Superior temporal gyrus (tissue), 1 donor: Measurements from ENCODE around the gene ENTPD2.

ENCODE experiments used
- DNase-seq: peaks from one replicate; pipeline ENCODE4 v3.0.0-alpha.2; 2016; ENCODE audit errors: extremely low spot score

ENTPD2 gene

DNA sequence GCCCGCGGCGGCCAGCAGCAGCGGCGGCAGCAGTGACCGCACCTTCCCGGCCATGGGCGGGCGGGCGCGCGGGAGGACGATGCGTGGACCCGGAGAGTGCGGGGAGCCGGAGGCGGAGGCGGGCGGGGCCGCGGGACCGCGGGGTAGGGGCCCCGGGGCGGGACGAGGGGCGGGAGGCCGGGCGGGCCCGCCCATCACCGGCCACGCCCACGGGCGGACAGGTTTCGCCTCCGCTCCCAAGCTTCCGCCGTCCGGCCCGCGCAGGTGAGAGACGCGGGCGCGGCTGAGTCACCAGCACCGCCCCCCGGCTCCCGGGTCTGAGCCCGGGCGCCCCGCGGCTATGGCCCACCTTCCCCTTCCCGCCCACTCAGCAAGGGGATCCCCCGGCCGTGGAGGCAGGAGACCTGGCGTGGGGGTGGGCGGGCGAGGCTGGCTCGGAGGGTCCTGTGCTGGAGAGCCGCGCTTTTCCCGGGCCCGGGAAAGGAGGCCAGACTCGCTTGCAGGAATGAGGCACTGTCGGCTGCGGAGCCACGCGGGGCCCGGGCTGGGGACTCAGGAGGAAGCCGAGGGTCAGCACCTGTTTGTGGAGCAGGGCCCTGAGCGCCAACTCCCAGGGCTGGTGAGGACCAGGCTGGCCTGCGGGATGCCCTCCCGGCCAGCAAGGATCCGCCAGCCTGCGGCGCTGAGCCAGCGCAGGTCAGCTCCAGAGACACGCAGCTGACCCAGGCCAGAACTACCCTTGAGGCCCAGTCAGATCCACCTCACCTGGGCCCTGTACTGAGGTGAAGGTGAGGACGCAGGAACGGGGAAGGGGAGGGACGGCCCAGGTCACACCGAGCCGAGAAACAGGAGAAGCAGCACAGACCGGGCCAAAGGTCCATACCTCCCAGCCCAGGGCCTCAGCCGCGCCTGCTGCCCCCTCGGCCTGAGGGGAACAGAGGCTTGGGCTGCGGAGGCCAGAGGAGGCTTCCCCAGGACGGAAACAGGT, at the start of gene ENTPD2:
Gene ENTPD2 (minus strand): TSS at position 118 of the 988 bp plus-strand sequence. CDS start 64 bp downstream, at position 54.
- DNase-seq: no peak

DNA sequence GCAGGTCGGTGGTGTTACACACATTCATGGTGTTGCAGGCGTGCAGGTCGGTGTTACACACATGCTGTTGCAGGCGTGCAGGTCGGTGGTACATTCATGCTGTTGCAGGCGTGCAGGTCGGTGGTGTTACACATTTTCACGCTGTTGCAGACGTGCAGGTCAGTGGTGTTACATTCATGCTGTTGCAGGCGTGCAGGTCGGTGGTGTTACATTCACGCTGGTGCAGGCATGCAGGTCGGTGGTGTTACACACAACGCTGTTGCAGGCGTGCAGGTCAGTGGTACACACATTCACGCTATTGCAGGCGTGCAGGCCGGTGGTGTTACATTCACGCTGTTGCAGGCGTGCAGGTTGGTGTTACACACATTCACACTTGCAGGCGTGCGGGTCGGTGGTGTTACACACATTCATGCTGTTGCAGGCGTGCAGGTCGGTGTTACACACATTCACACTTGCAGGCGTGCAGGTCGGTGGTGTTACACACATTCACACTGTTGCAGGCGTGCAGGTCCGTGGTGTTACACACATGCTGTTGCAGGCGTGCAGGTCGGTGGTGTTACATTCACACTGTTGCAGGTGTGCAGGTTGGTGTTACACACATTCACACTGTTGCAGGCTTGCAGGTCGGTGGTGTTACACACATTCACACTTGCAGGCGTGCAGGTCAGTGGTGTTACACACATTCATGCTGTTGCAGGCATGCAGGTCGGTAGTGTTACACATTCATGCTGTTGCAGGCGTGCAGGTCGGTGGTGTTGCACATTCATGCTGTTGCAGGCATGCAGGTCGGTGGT, 49.5 kb upstream of the ENTPD2 start:
- no peak for DNase-seq

DNA sequence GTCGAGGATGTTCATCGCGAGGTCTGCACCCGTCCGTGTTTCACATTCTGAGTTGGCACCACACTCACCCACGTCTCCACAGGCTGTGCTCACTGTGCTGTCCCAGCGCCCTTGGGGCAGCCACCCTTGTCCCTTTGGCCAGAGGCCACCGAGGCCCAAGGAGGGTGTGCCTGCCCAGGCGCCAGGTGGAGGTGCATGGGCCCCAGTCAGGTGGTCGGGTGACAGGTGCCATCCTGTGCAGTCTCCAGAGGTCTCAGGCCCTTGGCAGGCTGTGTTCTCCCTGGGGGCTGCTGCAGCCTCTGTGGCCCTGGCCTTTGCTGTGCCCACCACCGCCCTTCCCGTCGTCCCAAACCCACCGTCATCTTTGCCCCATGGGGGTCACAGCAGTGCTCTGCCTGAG, 45.4 kb upstream of the ENTPD2 start:
- DNase-seq: no peak

DNA sequence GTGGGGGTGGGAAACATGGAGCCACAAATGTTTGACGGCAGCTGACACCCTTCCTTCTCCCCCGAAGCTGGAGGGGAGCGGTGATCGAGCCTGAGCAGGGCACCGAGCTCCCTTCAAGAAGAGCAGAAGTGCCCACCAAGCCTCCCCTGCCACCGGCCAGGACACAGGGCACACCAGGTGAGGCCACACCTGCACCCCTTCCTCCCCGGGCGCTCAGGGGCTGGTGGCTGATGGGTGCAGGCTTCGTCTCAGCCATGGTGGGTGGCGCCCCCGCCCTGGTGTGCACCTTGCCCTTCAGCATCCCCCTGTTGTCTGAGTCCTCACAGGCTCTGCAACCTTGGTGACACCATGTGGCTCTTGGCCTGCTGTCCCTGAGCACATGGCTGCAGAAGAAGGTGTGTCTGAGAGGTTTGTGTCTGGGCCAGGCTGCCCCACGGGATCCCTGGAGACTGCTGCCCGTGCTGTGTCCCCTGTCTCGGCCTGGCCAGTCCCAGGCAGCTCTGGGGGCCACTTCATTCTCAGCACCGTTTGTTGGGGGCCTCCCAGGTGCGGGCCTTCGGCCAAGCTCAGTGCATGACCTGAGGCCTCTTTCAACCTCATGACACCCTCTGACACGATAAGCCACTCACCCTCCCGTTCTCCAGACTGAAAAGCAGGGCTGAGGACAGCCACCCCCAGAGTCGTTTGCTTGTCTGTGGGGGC, 44.1 kb upstream of the ENTPD2 start:
- no peak for DNase-seq

DNA sequence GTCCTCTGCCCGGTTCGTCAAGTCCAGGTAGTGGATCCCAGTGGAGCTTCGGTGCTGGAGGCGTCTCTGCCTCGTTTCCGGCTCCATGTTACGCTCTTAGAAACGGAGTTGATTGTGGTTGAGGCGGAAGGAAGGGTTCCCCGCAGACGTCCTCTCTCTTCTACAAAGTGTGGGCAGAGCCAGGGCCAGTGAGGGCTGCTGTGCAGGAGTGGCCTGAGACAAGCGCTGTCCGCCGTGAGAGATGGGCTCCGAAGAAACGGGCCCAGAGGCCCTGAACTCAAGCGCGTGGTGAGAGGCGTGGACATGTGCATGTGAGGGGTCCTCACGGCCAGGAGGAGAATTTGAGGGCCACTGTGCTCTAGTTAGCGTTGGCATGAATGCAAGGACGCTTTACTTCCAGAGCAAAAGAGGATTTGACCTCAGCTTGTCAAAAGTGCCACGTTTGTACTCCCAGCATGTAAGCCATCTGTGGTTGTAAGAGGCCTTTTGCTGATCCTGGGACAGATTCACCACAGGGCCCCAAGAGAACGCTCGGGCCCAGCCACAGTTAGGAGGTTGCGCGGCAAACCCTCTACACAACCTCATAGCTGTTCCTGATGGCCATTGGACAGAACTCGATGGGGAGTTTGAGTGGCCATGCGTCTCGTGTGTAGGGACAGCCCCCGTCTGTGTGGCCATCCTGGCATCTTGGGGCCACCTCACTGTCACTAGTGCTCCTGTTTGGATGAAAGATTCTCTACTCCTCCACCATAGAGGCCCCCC, 43.1 kb upstream of the ENTPD2 start:
- DNase-seq: no peak

DNA sequence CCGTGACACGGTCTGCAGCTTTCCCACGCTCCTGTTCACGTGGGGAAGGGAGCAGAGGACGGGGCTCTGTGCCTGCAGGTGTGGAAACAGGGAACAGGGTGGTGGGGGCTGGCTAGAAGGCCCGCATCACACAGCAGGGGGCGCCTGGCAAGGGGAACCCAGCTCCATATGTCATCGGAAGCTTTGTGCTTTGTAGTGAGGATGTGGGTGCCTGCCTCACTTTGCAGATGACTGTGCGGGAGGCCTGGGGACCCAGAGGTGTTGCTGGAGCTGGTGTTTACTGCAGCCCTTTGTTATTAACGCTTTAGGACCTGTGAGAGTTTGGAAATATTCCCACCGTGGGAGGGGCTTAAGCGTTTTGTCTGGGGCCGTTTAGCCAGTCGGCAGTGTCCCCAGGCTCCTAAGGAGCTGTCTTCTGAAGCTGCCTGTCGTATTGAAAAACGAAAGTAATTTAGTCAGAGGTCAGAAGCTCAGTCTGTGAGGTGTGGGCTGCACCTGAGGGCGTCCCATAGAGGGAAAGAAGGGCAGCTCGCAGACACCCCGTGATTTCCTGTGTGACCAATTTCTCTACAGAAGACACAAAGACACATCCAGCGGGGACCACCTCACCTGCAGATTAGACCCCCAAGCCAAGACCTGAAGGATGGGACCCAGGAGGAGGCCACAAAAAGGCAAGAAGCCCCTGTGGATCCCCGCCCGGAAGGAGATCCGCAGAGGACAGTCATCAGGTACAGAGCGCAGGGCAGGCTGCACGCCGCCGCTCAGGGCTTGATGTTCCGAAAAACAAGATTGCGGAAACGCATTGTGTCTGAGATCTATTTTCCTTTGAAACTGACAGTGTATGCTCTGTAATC, 42.0 kb upstream of the ENTPD2 start:
- no peak for DNase-seq

DNA sequence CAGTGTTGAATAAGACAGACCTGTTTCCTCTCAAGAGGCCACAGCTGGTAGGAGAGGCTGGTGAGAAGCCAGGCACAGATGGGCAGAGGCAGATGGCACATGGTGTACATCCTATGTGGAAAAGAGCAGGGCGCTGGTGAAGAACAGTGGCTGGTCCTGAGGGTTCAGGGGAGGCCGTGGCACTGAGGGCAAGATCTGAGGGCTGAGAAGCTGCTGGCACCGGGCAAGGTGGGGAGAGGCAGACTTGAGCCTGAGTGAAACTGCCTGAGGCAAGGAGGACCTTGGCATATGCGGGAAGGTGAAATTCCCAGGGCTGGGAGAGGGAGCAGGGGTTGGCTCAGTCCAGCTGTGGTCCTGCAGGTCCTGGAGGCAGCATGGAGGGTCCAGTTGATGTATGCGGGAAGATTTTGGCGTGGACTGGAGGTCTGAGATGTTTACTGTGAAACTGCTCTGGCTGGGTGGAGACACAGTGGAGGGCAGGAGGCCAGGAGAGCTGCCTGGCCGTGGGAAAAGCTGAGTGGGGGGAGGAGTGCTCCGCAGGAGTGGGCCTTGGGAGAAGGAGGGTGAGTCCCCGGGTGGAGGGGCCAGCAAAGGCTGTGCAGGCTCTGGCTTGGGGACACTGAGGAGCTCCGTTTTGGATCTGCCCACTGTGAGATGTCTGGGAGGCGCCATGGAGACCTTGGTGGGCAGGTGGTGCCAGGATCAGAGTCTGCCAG, 35.5 kb upstream of the ENTPD2 start:
- no peak for DNase-seq

DNA sequence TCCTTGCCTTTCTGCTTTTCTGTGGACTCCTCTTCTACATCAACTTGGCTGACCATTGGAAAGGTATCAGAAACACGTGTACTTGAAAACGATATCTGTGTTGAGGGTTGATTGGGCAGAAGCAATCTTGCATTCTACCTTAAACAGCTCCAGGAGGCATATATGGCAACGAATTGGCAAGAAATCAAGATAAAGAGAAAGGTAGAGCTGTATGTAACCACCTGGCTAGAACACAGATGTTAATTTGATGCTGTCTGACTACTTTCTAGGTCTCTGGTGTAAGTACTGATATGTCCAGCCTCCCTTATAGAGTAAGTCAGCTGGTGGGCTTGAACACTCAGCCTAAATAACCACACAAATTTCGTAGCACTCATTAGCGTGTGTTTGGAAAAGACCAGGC, 34.3 kb upstream of the ENTPD2 start:
- DNase-seq: no peak

DNA sequence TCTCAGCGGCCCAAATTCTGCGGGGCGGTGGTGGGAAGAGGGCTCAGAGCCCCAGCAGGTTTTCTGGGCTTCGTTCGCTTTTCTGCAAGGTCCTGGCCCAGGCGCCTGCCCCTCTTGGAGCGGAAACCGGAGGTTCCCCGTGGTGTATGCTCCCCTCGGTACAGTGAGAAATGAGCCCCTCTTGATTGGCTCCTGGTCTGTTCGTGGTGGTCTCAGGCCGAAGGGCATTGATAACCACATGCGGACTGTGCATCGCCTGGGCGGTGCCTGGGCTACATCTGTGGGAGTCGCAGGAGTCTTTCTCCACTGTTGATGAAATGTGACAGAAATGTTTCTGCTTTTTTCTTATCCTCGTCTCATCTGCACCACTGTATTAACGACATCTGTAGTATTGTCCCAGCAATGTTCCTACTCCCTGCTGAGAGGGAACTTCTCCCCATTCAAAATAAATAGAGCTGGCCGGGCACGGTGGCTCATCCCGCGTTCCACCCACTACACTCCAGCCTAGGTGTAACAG, 33.6 kb upstream of the ENTPD2 start:
- no peak for DNase-seq

DNA sequence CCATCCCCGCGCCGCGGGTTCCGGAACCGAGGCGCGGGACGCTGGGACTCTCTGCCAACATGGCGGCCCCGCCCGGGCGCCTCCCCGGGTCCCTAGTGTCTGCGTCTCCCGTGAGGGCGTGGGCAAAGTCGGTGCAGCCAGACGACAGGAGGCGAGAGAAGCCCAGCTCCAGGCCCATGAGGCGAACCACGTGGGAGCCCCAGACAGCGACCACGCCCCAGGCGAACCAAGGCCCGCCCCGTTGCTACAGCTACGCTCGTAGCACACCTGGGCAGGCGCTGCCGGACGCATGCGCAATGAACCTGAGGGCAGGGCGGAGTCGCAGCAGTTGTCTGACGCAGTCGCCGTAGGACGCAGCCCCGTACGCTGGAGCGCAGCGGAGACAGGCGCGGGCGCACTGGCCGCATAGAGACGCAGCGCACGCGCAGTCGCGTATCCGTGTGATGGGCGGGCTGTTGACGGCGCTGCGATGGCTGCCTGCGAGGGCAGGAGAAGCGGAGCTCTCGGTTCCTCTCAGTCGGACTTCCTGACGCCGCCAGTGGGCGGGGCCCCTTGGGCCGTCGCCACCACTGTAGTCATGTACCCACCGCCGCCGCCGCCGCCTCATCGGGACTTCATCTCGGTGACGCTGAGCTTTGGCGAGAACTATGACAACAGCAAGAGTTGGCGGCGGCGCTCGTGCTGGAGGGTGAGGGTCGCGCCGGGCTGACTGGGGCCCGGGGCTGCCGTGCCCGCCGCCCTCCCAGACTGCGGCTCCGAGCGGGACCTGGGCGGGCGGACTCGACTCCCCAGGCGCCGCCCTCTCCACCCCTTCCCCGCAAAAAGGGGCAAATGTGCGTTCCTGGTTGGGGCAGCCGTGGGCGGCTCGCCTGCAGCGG, 32.9 kb upstream of the ENTPD2 start, which contains the start of gene MAN1B1:
Gene MAN1B1 (plus strand): TSS at position 455 of the 878 bp plus-strand sequence. CDS start 15 bp downstream, at position 470.
- DNase-seq: peak; percentile 97

DNA sequence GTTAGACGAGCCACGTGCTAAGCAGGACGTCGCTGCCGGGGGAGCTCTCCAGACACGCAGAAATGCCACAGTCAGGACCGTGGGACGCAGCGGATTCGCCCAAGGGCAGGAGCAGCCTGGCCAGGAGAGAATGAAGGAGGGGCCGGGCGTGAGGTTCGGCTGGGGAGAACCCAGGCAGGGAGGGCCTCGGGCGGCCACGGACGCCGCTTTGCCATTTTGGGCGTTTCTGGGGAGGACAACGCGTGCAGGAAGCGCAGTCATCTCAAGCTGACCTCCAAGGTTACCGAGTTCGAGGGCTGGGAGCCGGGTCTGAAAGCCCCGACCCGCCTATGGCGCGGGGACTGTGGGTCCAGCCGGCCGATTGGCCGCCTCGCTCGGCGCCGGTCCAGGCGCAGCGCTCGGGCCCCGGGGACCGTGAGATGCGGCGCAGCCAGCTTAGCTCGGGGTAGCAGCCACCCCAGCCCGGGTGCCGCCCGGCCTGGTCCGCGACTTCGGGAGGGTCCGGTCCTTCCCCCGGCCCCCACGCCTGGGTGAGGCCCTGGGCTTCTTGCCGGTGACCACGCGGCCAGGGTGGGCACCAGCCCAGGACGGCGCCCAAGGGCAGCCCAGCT, 32.2 kb upstream of the ENTPD2 start:
- DNase-seq: no peak

DNA sequence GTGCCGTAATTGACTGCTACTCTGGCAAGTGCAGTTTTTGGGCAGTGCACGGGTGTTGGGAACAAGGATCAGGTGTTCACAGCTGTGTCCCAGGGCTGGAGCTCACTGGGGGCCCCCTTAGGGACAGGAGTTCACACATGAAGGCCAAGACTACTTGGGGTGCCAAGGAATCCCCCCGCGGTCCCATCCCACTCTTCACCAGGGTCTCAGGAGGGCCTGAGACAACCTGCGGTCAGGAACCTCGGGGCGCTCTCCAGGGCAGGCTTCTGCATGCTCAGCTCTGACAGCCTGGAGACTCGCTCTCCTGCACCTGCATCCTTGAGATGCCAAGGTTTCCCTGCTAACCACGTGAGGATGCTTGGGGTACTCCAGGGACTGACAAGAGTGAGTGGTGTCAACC, 30.7 kb upstream of the ENTPD2 start:
- no peak for DNase-seq

DNA sequence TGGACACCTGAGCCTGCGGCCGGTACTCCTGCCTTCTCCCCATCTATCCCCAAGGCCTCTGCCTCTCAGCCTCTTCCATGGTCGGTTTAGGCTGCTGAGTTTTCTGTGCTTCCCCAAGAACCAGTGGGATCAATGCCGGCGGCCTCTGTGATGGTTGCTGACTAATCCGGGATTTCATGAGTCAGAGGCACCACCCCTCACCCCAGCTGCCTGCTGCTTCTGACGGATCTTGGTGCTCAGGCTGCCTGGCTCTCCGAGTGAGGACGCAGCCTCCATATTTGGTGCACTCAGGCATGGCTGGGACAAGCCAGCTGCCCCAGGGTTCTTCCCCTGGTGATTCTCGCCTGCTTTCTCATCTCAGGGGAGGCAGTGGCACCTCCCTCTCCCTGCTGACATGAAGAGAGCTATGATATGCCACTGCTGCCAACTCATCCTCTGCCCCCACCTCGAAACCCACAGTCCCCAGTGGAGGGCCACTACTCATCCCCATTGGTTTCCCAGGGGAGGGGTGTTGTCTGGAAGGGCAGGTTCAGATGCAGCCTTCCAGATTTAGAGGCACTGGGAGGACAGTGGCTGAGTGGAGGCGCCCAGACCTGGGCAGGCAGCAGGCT, 29.6 kb upstream of the ENTPD2 start:
- DNase-seq: peak; percentile 42

DNA sequence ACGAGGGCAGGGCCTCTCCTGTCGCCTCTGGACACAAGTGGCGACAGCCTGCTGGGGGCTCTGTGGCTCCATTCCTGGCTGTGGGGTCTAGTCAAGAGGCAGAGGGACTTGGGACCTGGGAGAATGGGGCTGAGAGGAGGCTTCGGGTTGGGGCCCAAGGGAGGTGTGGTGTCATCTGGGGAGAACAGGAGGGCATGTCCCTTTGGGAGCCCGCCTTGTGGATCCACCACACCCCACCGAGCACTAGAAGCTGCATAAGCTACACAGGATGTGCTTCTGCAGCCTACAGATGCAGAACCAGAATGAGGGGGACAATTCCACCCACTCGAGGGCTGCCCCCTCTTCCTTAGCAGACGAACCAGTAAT, 29.0 kb upstream of the ENTPD2 start:
- no peak for DNase-seq

DNA sequence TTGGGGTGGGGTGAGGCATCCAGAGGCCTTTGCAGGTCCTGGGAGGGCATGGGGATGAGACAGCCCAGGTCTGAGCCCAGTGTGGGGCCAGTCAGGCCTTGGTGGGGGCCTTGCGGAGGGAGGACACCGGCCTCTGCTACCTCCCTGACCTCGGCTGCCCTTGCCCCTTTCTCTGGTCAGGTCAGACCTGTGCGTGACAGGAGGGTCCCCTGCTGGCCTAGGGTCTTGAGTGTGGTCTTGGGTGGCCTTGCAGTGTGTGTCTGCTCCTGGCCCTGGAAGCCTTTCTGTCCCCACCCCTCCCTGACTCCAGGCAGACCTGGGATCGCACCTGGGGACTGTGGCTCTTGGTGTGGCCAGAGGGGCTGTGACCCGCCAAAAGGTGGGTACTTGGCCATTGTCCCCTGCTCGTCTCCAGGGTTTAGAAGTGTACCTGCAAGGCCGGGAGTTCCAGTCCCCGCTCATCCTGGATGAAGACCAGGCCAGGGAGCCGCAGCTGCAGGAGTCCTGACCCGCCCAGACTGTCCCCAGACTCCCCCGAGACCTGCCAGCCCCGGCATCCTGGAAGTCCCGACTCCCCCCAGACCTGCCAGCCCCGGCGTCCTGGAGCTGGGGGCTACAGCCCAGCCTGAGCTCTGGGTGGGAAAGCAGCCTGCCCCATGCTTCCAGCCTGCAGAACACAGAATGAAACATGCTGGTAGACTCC, 28.5 kb upstream of the ENTPD2 start:
- DNase-seq: no peak

DNA sequence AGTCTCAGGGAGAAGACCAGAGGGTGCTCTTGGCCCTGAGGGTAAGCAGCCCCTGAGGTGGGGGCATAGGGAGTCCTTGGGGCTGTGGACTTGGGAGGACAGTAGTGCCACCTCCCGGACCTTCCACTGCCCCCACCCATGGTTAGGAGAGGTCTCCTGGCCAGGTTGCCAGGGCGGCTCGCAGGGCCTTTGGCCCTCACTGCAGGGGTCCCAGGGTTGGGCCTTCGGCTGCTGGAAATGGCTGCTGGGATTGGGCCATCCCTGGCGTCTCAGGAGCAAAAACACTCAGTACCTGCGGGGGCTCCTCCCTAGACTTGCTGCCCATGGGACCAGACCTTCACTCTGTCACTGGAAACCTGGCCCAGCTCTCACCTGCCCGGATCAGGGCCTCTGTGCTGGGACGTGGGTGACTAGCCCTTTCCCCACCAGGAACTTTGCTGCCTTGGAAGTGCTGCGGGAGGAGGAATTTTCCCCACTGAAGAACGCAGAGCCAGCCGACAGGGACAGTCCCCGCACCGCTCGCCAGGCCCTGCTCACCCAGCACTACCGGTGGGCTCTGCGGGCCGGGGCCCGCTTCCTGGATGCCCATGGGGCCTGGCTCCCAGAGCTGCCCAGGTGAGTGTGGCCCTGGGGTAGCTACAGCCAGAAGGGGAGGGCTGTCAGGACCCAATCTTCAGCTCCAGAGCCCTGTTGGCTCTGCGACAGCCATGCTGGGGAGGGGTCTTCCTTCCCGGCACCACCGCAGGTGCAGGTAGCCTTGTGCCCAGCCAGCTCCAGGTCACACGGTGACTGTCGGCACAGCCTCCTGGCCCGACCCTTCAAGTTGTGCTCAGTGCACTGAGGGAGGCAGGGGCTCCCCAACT, 26.6 kb upstream of the ENTPD2 start:
- no peak for DNase-seq
